Measurements from ENCODE around the gene RERG.

Gene RERG

DNA sequence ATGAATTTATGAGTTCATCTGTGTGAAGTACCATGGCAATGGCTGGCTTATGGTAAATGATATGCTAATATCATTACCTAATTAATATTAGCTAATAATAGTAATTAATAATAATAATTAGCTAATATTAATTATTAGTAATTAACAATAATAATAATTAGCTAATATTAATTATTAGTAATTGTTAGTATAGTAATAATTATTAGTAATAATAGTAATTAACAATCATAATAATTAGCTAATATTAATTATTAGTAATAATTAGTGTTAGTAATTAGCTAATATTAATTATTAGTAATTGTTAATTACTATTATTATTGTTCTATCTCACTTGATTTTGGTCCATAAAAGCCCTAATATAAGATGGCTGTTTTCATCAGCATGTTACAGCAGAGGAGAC, 19.8 kb downstream of the RERG start:
- TF ChIP-seq, protein P1, sequence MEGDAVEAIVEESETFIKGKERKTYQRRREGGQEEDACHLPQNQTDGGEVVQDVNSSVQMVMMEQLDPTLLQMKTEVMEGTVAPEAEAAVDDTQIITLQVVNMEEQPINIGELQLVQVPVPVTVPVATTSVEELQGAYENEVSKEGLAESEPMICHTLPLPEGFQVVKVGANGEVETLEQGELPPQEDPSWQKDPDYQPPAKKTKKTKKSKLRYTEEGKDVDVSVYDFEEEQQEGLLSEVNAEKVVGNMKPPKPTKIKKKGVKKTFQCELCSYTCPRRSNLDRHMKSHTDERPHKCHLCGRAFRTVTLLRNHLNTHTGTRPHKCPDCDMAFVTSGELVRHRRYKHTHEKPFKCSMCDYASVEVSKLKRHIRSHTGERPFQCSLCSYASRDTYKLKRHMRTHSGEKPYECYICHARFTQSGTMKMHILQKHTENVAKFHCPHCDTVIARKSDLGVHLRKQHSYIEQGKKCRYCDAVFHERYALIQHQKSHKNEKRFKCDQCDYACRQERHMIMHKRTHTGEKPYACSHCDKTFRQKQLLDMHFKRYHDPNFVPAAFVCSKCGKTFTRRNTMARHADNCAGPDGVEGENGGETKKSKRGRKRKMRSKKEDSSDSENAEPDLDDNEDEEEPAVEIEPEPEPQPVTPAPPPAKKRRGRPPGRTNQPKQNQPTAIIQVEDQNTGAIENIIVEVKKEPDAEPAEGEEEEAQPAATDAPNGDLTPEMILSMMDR (IDR thresholded peaks at IDR 0.05; ENCODE audit: borderline replicate concordance, control extremely low read depth, extremely low read depth, insufficient read depth, missing control alignments), result no peak
- DNase-seq (ENCODE audit: low spot score), result no peak
- in situ Hi-C loops (cut with MboI; ENCODE audit: low sequenced_read_pairs, unreplicated experiment), result no loop called here

GRCh38 chr12:15201056-15201455, 20.2 kb downstream of the RERG start:
- in situ Hi-C loops (cut with MboI; ENCODE audit: low sequenced_read_pairs, unreplicated experiment), result no loop called here
- DNase-seq (ENCODE audit: low spot score), result no peak
- TF ChIP-seq, protein P1 (IDR thresholded peaks at IDR 0.05; ENCODE audit: borderline replicate concordance, control extremely low read depth, extremely low read depth, insufficient read depth, missing control alignments), result no peak

GRCh38 chr12:15200641-15201040, 20.6 kb downstream of the RERG start:
- no peak for DNase-seq (ENCODE audit: low spot score)
- TF ChIP-seq, protein P1 (IDR thresholded peaks at IDR 0.05; ENCODE audit: borderline replicate concordance, control extremely low read depth, extremely low read depth, insufficient read depth, missing control alignments), result no peak
- in situ Hi-C loops (cut with MboI; ENCODE audit: low sequenced_read_pairs, unreplicated experiment), result no loop called here

DNA sequence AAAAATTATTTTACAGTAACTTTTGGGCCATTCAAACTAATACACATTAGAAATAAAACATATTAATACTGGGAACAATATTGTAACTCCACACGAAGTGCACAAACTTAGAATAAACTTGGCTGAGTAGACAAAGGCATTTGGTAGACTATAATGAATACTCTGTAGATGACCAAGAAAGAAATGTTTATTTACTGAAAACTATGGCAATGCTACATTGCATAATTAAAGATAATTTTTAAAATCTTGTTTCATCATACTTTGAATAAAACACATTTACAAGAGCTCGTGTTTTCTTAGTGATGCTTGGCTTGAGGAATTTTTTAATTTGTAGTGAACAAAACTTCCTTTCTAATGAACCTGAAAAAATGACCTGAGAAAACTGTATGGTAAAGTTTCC, 21.3 kb downstream of the RERG start:
- TF ChIP-seq, protein P1 (IDR thresholded peaks at IDR 0.05; ENCODE audit: borderline replicate concordance, control extremely low read depth, extremely low read depth, insufficient read depth, missing control alignments), result no peak
- in situ Hi-C loops (cut with MboI; ENCODE audit: low sequenced_read_pairs, unreplicated experiment), result no loop called here
- no peak for DNase-seq (ENCODE audit: low spot score)

DNA sequence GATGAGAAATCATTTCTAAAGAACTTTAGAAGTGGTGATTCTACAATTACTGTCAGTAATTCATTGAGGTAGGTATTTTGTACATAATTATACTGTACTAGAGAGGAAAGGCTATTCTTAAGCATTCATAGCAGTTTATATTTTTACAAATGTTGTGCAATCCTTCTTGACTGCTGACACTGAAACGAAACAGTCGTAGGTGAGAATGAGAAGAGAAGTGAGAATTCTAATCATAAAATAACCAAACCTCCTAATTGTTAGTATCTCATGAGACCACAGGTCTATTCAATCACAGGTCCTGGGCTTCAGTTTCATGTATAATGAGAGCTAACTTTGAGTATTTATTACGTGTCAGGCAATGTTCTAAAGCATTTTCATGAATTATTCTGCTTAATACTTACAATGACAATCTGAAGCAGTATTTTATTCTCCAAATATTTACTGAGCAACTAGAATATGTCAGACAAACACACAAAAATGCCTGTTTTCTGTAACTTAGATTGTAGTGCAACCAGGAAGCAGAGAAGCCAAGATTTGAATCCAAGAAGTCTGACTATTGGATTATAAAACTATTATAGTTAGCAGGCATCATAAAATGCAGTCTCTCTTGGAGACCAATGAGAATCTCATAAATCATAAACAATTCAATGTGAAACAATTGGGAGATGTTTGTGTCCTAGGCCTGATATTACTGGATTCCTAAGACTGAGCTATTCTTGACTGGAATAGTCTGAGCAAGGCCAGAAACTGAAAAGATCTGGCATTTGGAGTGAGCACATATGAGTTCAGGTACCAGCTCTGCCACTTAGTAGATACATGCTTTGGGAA, 24.3 kb downstream of the RERG start:
- TF ChIP-seq, protein P1 (IDR thresholded peaks at IDR 0.05; ENCODE audit: borderline replicate concordance, control extremely low read depth, extremely low read depth, insufficient read depth, missing control alignments), result no peak
- in situ Hi-C loops (cut with MboI; ENCODE audit: low sequenced_read_pairs, unreplicated experiment), result no loop called here

DNA sequence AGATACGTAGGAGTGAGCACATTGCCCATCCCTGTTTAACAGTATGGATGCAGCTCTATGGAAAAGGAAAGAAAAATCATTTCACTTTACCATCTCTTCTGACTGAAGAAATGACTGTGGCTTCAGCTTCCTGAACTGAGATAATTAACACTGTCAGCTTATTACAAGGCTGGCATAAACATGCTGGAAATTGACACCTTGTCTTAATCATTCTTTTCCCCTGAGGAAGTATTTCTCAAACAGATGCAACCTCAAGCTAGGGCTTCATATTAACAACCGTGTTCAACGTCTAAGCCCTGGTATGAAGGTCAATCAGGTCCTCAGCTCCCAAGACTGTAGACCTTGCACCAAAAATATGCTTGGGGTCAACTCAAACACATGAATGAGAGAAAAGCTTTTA, 25.0 kb downstream of the RERG start:
- DNase-seq (ENCODE audit: low spot score), result no peak
- in situ Hi-C loops (cut with MboI; ENCODE audit: low sequenced_read_pairs, unreplicated experiment), result no loop called here
- TF ChIP-seq, protein P1 (IDR thresholded peaks at IDR 0.05; ENCODE audit: borderline replicate concordance, control extremely low read depth, extremely low read depth, insufficient read depth, missing control alignments), result no peak

More for the DNA sequence above, 24.3 kb downstream of the RERG start:
- no peak for DNase-seq (ENCODE audit: low spot score)
